ENCODE data around the gene CHTOP.

Gene CHTOP

GRCh38 chr1:153687346-153688125 is 53.7 kb downstream of the CHTOP start:
- no peak for TF ChIP-seq EP300 (IDR thresholded peaks at IDR 0.05; ENCODE audit: borderline replicate concordance)
- TF ChIP-seq FOXM1 (IDR thresholded peaks at IDR 0.05; ENCODE audit: borderline replicate concordance, low read depth): no peak
- no peak for TF ChIP-seq TCF12 (IDR thresholded peaks at IDR 0.05; ENCODE audit: low read depth)
- no peak for TF ChIP-seq NFIC (IDR thresholded peaks at IDR 0.05)
- TF ChIP-seq, protein P1, sequence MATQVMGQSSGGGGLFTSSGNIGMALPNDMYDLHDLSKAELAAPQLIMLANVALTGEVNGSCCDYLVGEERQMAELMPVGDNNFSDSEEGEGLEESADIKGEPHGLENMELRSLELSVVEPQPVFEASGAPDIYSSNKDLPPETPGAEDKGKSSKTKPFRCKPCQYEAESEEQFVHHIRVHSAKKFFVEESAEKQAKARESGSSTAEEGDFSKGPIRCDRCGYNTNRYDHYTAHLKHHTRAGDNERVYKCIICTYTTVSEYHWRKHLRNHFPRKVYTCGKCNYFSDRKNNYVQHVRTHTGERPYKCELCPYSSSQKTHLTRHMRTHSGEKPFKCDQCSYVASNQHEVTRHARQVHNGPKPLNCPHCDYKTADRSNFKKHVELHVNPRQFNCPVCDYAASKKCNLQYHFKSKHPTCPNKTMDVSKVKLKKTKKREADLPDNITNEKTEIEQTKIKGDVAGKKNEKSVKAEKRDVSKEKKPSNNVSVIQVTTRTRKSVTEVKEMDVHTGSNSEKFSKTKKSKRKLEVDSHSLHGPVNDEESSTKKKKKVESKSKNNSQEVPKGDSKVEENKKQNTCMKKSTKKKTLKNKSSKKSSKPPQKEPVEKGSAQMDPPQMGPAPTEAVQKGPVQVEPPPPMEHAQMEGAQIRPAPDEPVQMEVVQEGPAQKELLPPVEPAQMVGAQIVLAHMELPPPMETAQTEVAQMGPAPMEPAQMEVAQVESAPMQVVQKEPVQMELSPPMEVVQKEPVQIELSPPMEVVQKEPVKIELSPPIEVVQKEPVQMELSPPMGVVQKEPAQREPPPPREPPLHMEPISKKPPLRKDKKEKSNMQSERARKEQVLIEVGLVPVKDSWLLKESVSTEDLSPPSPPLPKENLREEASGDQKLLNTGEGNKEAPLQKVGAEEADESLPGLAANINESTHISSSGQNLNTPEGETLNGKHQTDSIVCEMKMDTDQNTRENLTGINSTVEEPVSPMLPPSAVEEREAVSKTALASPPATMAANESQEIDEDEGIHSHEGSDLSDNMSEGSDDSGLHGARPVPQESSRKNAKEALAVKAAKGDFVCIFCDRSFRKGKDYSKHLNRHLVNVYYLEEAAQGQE (IDR thresholded peaks at IDR 0.05; ENCODE audit: low read depth): no peak
- TF ChIP-seq YY1 (IDR thresholded peaks at IDR 0.05; ENCODE audit: low read depth): no peak
- TF ChIP-seq RAD21 (IDR thresholded peaks at IDR 0.05; ENCODE audit: low read depth): no peak
- TF ChIP-seq CEBPB (IDR thresholded peaks at IDR 0.05): no peak
- no peak for TF ChIP-seq TEAD4 (IDR thresholded peaks at IDR 0.05)

- TF ChIP-seq EP300 (IDR thresholded peaks at IDR 0.05; ENCODE audit: borderline replicate concordance) (no peak), CREB1 (IDR thresholded peaks at IDR 0.05; ENCODE audit: low read depth) (no peak), TCF12 (IDR thresholded peaks at IDR 0.05; ENCODE audit: low read depth) (no peak), TEAD4 (IDR thresholded peaks at IDR 0.05) (no peak), EGR1 (IDR thresholded peaks at IDR 0.05) (no peak), ZBTB7A (IDR thresholded peaks at IDR 0.05; ENCODE audit: low read depth) (no peak), YY1 (IDR thresholded peaks at IDR 0.05; ENCODE audit: low read depth) (no peak), NFIC (IDR thresholded peaks at IDR 0.05) (no peak)
- TF ChIP-seq, protein P2, sequence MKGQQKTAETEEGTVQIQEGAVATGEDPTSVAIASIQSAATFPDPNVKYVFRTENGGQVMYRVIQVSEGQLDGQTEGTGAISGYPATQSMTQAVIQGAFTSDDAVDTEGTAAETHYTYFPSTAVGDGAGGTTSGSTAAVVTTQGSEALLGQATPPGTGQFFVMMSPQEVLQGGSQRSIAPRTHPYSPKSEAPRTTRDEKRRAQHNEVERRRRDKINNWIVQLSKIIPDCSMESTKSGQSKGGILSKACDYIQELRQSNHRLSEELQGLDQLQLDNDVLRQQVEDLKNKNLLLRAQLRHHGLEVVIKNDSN (IDR thresholded peaks at IDR 0.05): no peak
These were observed 54.4 kb downstream of the CHTOP start for GRCh38 chr1:153688276-153688675.

- TF ChIP-seq EP300 (IDR thresholded peaks at IDR 0.05; ENCODE audit: borderline replicate concordance): no peak
- TF ChIP-seq ZBTB7A (IDR thresholded peaks at IDR 0.05; ENCODE audit: low read depth): no peak
- no peak for TF ChIP-seq CREB1 (IDR thresholded peaks at IDR 0.05; ENCODE audit: low read depth)
- TF ChIP-seq TEAD4 (IDR thresholded peaks at IDR 0.05): no peak
- no peak for TF ChIP-seq TAF1 (IDR thresholded peaks at IDR 0.05; ENCODE audit: low read depth)
- TF ChIP-seq NFIC (IDR thresholded peaks at IDR 0.05): no peak
- no peak for TF ChIP-seq MAX (IDR thresholded peaks at IDR 0.05)
- TF ChIP-seq EGR1 (IDR thresholded peaks at IDR 0.05): no peak
- TF ChIP-seq, protein P1 (IDR thresholded peaks at IDR 0.05; ENCODE audit: low read depth): no peak
- no peak for TF ChIP-seq TCF12 (IDR thresholded peaks at IDR 0.05; ENCODE audit: low read depth)
- no peak for TF ChIP-seq FOXM1 (IDR thresholded peaks at IDR 0.05; ENCODE audit: borderline replicate concordance, low read depth)
These were observed 55.0 kb downstream of the CHTOP start for GRCh38 chr1:153688736-153689328.

GRCh38 chr1:153693466-153693865 is 59.6 kb downstream of the CHTOP start:
- TF ChIP-seq, protein P2 (IDR thresholded peaks at IDR 0.05): no peak
- TF ChIP-seq TEAD4 (IDR thresholded peaks at IDR 0.05) (no peak), FOXM1 (IDR thresholded peaks at IDR 0.05; ENCODE audit: borderline replicate concordance, low read depth) (no peak), CREB1 (IDR thresholded peaks at IDR 0.05; ENCODE audit: low read depth) (no peak), NFIC (IDR thresholded peaks at IDR 0.05) (no peak), EGR1 (IDR thresholded peaks at IDR 0.05) (no peak), MAX (IDR thresholded peaks at IDR 0.05) (no peak), TCF12 (IDR thresholded peaks at IDR 0.05; ENCODE audit: low read depth) (no peak)
- TF ChIP-seq, protein P1 (IDR thresholded peaks at IDR 0.05; ENCODE audit: low read depth): no peak

Data from Ishikawa (cell line).